GM10847 (cell line): ENCODE data around the gene KRT27.

Experiments used
- POLR2A ChIP-seq: IDR thresholded peaks from 2 replicates; pipeline ENCODE4 v1.6.1; 2011; ENCODE audit not compliant: insufficient read length; ENCODE audit errors: extremely low read depth

Gene KRT27

GRCh38 chr17:40782450-40782849 is at the start of gene KRT27:
Gene KRT27 (minus strand): TSS chr17:40782550. CDS start chr17:40782493, 57 bp downstream.
- no peak for TF ChIP-seq POLR2A

GRCh38 chr17:40830085-40830776 is 47.9 kb upstream of the KRT27 start:
- no peak for TF ChIP-seq POLR2A

GRCh38 chr17:40828454-40829044 is 46.2 kb upstream of the KRT27 start:
- no peak for TF ChIP-seq POLR2A

- no peak for TF ChIP-seq POLR2A
Measured at GRCh38 chr17:40827746-40828453, 45.5 kb upstream of the KRT27 start.

- no peak for TF ChIP-seq POLR2A
Measured at GRCh38 chr17:40825599-40825998, 43.2 kb upstream of the KRT27 start.

- no peak for TF ChIP-seq POLR2A
Measured at GRCh38 chr17:40824015-40824832, 41.9 kb upstream of the KRT27 start.

GRCh38 chr17:40822132-40822812 is 39.9 kb upstream of the KRT27 start, which contains the start of gene KRT10:
Gene KRT10 (minus strand): TSS chr17:40822614. CDS start chr17:40822585, 29 bp downstream.
- TF ChIP-seq POLR2A, result no peak

- no peak for TF ChIP-seq POLR2A
Measured at GRCh38 chr17:40821536-40821935, 39.2 kb upstream of the KRT27 start.

- no peak for TF ChIP-seq POLR2A
Measured at GRCh38 chr17:40820228-40820838, 38.0 kb upstream of the KRT27 start.

- no peak for TF ChIP-seq POLR2A
Measured at GRCh38 chr17:40819528-40820125, 37.3 kb upstream of the KRT27 start.

- TF ChIP-seq POLR2A, result peak; percentile 68
Measured at GRCh38 chr17:40818733-40819527, 36.6 kb upstream of the KRT27 start.

- no peak for TF ChIP-seq POLR2A
Measured at GRCh38 chr17:40818343-40818732, 36.0 kb upstream of the KRT27 start.

- TF ChIP-seq POLR2A, result no peak
Measured at GRCh38 chr17:40817103-40817682, 34.8 kb upstream of the KRT27 start.
